Right ventricle myocardium superior (tissue), 1 donor: ENCODE data around the gene BCL6B. TPM values are rescaled to one million over a fixed set of nuclear protein-coding genes. Genes with fewer than 3 reads are reported as not detected.
"Not testable (repeated sequence)": the region's sequence is repeated elsewhere in the genome, so short reads cannot be mapped to it uniquely, and the experiment has no call there.

ENCODE experiments used
- ATAC-seq: fragments of 200-7000 bp; cut with Tn5 transposase; one replicate; pipeline ENCODE4 v1.9.1; 2020; ENCODE audit warnings: mild to moderate bottlenecking; ENCODE audit not compliant: poor library complexity
- DNase-seq: peaks from one replicate; pipeline ENCODE4 v3.0.0-alpha.2; 2020
- intact Hi-C: fragments of 100-400 bp; cut with DNase I; formaldehyde crosslinking; loops from one replicate; pipeline ENCODE4 v1.11.2; 2022
- long read RNA-seq: library from polyadenylated mRNA; unstranded; transcript quantifications from one replicate; pipeline ENCODE4 v2.0.0, GENCODE V29; 2021
- total RNA-seq: library from RNA; stranded (reverse); fragmentation: NEBNext Ultra II Directional; extraction: Animal tissue kit (Norgen Biotek cat#: 25700); gene quantifications from one replicate; pipeline ENCODE4 v1.2.1, GENCODE V29; 2021
- donor health status: DM: no; HTN: yes; CAD: no; lungs with severe emphysema.

The BCL6B gene
- 12.6 TPM for total RNA-seq
- long read RNA-seq, partial matches to known transcripts, result 9 of 12 reads
- long read RNA-seq, other reads (novel, unspliced or antisense), result 1 of 12 reads

GRCh38 chr17:7022781-7023571, at the start of gene BCL6B:
TSS of gene BCL6B (plus strand) at chr17:7023050. CDS start at chr17:7023672, 622 bp downstream.
- intact Hi-C loops, result loop anchor here (5.0 kb wide), 1 partner anchor 111 kb away; no protein-coding TSS in a partner anchor
- peak; percentile 1 for ATAC-seq
- peak; percentile 58 for DNase-seq

- ATAC-seq, DNase-seq, intact Hi-C loops: not testable (repeated sequence)
Observed at GRCh38 chr17:6979440-6979839, 43.4 kb upstream of the BCL6B start.

GRCh38 chr17:6981426-6981825, 41.4 kb upstream of the BCL6B start:
- DNase-seq (no peak), ATAC-seq (no peak)
- intact Hi-C loops, result no loop called here

DNA sequence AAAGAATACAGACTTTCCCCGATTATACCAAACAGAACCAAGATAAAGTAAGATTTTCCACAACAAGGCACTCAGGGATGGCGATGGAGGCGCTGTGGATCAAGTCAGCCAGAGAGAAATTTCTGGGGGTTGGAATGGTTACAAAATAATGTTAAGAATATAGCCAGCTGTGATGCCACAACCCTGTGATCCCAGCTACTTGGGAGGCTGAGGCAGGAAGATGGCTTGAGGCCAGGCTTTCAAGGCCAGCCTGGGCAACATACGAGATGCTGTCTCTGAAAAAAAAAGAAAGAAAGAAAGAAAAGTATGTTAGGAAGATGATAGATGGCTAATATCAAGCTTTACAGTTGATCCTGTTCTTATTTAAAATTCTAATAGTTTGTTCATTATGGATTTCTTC, 37.6 kb upstream of the BCL6B start:
- ATAC-seq, result no peak
- intact Hi-C loops, result no loop called here

DNA sequence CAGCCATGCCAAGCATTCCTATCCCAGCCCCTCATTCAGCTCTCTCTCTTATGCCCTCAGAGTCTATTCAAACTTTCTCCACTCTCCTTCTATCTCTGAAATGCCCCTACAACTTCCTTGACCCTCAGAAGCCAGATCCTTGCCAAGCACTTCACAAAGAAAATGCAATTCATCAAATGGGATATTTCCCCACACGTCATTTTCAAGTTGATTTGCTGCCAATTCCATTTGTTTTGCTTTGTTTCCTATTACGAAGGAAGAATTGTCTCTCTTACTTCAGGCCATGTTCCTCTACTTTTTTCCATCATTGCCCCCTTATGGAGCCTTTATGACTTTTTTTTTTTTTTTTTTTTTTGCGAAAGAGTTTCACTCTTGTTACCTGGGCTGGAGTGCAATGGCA, 36.2 kb upstream of the BCL6B start:
- ATAC-seq (no peak), DNase-seq (no peak)
- intact Hi-C loops, result no loop called here

More for the DNA sequence above, 37.6 kb upstream of the BCL6B start:
- no peak for DNase-seq

DNA sequence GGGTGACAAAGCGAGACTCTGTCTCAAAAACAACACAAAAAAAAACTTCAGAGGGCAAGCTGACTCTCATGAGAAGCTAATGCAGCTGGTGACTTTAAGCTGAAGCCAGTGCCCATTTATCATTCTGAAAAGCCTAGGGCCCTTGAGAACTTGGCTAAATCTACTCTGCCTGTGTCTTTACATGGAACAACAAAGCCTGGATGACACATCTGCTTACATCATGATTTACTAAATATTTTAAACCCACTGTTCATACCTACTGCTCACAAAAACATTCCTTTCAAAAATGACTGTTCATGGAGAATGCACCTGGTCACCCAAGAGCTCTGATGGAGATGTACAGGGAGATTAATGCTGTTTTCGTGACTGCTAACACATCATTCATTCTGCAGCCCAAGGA, 33.1 kb upstream of the BCL6B start:
- intact Hi-C loops, result no loop called here
- DNase-seq (no peak), ATAC-seq (no peak)

- intact Hi-C loops, DNase-seq: not testable (repeated sequence)
Observed at GRCh38 chr17:6993613-6994056, 29.2 kb upstream of the BCL6B start.

GRCh38 chr17:6994118-6994598, 28.7 kb upstream of the BCL6B start:
- intact Hi-C loops, result no loop called here
- ATAC-seq (no peak), DNase-seq (no peak)

More at GRCh38 chr17:6993613-6994056, 29.2 kb upstream of the BCL6B start:
- ATAC-seq, result not testable (repeated sequence)

DNA sequence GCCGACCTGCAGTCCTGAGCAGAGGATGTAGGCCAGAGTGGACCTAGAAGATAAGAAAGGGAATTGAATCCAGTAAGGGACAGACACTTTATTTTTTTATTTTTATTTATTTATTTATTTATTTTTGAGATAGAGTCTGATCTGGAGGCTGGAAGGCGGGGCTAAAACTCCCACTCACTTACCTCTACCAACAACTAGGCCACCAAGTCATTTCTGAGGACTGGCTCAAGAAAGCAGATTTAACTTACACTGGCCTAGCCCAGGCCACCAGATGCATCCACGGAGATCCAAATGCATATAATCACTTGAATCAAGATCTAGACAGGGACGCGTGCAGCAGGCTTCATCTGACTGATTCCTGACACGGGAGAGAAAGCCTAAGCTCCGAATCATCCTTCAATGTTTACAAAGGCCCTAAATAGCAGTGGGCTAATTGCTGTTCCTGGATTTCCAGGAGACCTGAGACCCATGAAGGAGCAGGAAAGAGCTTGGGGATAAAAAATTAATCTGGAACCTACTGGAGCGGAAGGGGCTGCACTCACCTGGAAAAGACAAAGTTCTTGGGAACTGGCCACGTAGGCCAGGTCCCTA, 28.1 kb upstream of the BCL6B start:
- no peak for ATAC-seq
- intact Hi-C loops, result no loop called here

GRCh38 chr17:6995500-6996255, 27.2 kb upstream of the BCL6B start, which contains the start of gene ALOX12:
TSS of gene ALOX12 (plus strand) at chr17:6996049. CDS start at chr17:6996118, 69 bp downstream.
- intact Hi-C loops, result no loop called here
- peak; percentile 62 for ATAC-seq
- DNase-seq, result peak; percentile 58

More for the DNA sequence above, 28.1 kb upstream of the BCL6B start:
- no peak for DNase-seq

DNA sequence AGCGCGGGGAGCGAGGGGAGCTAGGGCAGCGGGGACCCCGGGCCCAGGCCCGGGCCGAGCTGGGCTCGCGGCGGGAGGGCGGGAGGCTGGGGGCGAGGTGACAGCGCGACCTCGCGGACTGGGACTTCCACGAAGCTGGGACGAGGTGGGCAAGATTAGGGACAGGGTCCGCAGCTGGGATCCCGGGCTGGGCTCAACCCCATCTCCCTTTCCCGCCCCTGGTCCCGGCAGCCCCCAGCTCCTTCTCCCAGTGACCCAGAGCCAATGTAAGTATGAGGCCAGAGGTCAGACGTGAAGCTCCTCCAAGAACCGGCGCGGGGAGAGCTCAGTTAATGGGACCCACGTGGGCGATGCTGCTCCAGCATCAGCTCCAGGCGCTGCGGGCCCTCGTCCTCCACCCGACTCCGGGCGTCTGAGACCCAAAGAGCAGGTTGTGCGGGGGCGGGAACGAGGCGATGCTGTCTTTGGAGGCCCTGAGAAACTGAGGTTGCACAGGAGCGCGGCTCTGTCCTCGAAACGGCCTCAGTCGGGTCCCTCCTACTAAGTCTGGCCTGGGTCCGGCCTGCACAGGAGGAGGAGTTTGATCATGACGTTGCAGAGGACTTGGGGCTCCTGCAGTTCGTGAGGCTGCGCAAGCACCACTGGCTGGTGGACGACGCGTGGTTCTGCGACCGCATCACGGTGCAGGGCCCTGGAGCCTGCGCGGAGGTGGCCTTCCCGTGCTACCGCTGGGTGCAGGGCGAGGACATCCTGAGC, 26.4 kb upstream of the BCL6B start:
- ATAC-seq (peak; percentile 20), DNase-seq (no peak)
- intact Hi-C loops, result no loop called here

DNA sequence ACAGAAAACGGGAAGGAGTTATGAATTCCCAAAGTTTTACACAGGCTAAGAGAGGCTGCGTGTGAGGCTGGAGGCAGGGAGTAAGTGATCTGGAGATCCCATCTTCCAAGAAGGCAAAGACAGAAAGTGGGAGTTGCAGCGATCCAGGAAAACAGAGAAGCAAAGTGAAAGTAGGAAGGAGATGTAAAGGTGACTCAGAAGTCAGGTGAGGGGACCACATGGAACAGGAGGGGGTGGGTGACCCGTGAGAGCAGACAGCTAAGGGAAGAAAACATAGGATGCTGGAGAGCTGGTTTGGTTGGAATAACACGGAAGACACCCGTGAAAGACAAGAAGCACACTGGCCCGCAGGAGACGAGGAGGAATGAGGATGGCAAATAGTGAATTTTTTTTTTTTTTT, 25.7 kb upstream of the BCL6B start:
- ATAC-seq (no peak), DNase-seq (no peak)
- intact Hi-C loops, result no loop called here

- intact Hi-C loops, result no loop called here
- no peak for ATAC-seq
- no peak for DNase-seq
Observed at GRCh38 chr17:6998855-6999508, 23.9 kb upstream of the BCL6B start.

GRCh38 chr17:7001318-7001961, 21.4 kb upstream of the BCL6B start:
- intact Hi-C loops, result loop anchor here (5.0 to 10.0 kb wide), 2 partner anchors 89 to 337 kb away; no protein-coding TSS in a partner anchor
- no peak for ATAC-seq
- DNase-seq, result no peak

DNA sequence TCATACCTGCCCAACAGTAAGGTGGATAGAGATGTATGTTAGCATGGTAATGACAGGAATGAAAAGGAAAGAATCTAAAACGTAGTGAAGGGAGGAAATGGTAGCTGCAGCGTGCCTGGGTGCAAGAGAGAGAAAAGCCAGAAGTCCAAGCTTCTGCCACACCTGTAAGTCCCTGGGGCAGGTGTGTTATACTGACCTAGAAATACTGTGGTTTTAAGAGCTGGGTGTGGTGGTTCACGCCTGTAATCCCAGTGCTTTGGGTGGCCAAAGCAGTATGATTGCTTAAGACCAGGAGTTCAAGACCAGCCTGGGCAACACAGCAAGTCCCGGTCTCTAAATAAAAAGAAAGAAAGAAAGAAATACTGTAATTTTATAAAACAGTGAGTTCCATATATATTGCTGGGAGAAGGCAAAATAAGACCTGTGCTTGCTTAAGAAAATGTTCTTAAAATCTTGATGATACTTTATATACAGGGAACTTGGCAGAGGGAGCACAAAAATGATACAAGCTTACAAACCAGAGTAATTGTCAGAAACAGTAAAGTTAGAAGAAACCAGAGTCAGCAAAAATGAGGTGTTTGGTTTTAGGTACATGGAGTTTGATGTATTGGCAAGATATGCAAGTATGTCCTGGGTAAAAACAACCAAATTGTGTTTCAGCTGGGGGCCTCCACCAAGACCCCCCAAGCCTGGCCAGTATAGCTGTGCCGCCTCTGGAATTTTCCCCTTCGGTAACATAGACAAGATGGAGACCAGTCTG, 20.4 kb upstream of the BCL6B start:
- no peak for DNase-seq
- intact Hi-C loops, result loop anchor here (5.0 to 10.0 kb wide), 2 partner anchors 90 to 338 kb away; no protein-coding TSS in a partner anchor
- ATAC-seq, result no peak

- no peak for ATAC-seq
- intact Hi-C loops, result loop anchor here (5.0 to 10.0 kb wide), 2 partner anchors 91 to 339 kb away; no protein-coding TSS in a partner anchor
- DNase-seq, result no peak
Observed at GRCh38 chr17:7003745-7004144, 19.1 kb upstream of the BCL6B start.
